Peyer's patch (tissue), 4 donors: Measurements from ENCODE around the gene CYTH2.

Source experiments
- POLR2A ChIP-seq, 2 donors: fragments of 450-650 bp; IDR thresholded peaks; one replicate each; pipeline ENCODE4 v1.5.1; 2017; ENCODE audit warnings: antibody characterized with exemption in 2 of 2, mild to moderate bottlenecking in 2 of 2, moderate library complexity in 2 of 2
- TF ChIP-seq, protein P1 (sequence below), 6 experiments: fragments of 450-650 bp in 4 of 6; fragments of 200-600 bp in 2 of 6; sonication (generic) in 1 of 6; IDR thresholded peaks; one replicate each; pipeline ENCODE4 v1.5.1; 2017 to 2019; ENCODE audit warnings: antibody characterized with exemption in 6 of 6, mild to moderate bottlenecking in 3 of 6, moderate library complexity in 1 of 6

DNA sequence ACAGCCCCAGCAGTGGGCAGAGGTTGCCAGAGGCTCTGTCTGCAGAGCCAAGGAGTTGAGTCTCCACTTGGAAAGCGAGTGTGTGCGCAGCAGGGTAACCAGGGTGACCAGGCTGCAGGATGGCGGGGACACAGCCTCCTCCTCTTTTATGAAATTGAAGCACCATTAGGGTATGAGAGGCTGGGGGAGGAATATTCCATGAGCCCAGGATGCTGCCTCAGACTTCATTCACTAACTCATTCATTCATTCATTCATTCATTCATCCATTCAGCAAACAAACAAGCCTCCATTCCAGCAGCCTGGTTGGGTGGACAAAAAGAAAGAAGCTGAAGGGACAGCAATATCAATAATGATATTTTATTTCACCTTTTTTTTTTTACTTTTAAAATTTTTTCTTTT, 49.0 kb downstream of the CYTH2 start:
- TF ChIP-seq, protein P1, sequence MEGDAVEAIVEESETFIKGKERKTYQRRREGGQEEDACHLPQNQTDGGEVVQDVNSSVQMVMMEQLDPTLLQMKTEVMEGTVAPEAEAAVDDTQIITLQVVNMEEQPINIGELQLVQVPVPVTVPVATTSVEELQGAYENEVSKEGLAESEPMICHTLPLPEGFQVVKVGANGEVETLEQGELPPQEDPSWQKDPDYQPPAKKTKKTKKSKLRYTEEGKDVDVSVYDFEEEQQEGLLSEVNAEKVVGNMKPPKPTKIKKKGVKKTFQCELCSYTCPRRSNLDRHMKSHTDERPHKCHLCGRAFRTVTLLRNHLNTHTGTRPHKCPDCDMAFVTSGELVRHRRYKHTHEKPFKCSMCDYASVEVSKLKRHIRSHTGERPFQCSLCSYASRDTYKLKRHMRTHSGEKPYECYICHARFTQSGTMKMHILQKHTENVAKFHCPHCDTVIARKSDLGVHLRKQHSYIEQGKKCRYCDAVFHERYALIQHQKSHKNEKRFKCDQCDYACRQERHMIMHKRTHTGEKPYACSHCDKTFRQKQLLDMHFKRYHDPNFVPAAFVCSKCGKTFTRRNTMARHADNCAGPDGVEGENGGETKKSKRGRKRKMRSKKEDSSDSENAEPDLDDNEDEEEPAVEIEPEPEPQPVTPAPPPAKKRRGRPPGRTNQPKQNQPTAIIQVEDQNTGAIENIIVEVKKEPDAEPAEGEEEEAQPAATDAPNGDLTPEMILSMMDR (IDR thresholded peaks at IDR 0.05), result no peak
- no peak for TF ChIP-seq POLR2A (IDR thresholded peaks at IDR 0.05)
